H1 (cell line): Measurements from ENCODE around the gene SHLD1. TPM values are rescaled to one million over a fixed set of nuclear protein-coding genes. Genes with fewer than 3 reads are reported as not detected.

Experiments used
- CTCF ChIA-PET: fragments of 300-600 bp; sonication (Branson Sonifier 250); formaldehyde crosslinking; loops from one replicate; lab custom pipeline; 2021; ENCODE audit not compliant: partially characterized antibody; lab: Charles Lee
- POLR2A ChIA-PET: fragments of 300-600 bp; sonication (Branson Sonifier 250); formaldehyde crosslinking; loops from one replicate; lab custom pipeline; 2021; ENCODE audit warnings: inconsistent platforms; ENCODE audit not compliant: partially characterized antibody; lab: Charles Lee
- DNase-seq, 2 experiments: peaks; one replicate each; pipeline versions ENCODE4 v3.0.0 to v3.0.0-alpha.2; 2010 to 2022; ENCODE audit warnings: low spot score in 2 of 2, low read depth in 1 of 2, mixed read lengths in 1 of 2
- FAIRE-seq: peaks from 2 replicates; lab custom pipeline; 2011; peaks lifted over from hg19 to GRCh38; lab: Jason Lieb, UNC
- H2AFZ ChIP-seq: 2 replicates; pipeline ENCODE4 v1.8.1; 2012; ENCODE audit warnings: low read length, inconsistent platforms
- H2AK5ac ChIP-seq: 2 replicates; pipeline ENCODE4 v1.6.1; 2013; ENCODE audit warnings: low read depth, low read length
- H2BK120ac ChIP-seq: replicated peaks from 2 replicates; pipeline ENCODE3; 2013; ENCODE audit warnings: low read depth, low read length, inconsistent platforms
- H2BK12ac ChIP-seq: 2 replicates; pipeline ENCODE4 v1.6.1; 2013; ENCODE audit warnings: low read depth, low read length
- H2BK15ac ChIP-seq: 2 replicates; pipeline ENCODE4 v1.6.1; 2013; ENCODE audit warnings: low read length
- H2BK20ac ChIP-seq: 2 replicates; pipeline ENCODE4 v1.6.1; 2013; ENCODE audit warnings: low read length
- H2BK5ac ChIP-seq: 2 replicates; pipeline ENCODE4 v1.6.1; 2013; ENCODE audit warnings: low read depth, low read length
- H3K14ac ChIP-seq: 2 replicates; pipeline ENCODE4 v1.6.1; 2013; ENCODE audit warnings: inconsistent platforms; ENCODE audit not compliant: insufficient read length
- H3K18ac ChIP-seq: 2 replicates; pipeline ENCODE4 v1.6.1; 2013; ENCODE audit warnings: low read length; ENCODE audit errors: extremely low read depth
- H3K23ac ChIP-seq: 2 replicates; pipeline ENCODE4 v1.6.1; 2013; ENCODE audit warnings: inconsistent platforms; ENCODE audit not compliant: insufficient read length
- H3K23me2 ChIP-seq: 2 replicates; pipeline ENCODE4 v1.6.1; 2013; ENCODE audit warnings: low read depth, low read length
- H3K27ac ChIP-seq: 2 replicates; pipeline ENCODE4 v1.6.1; 2011; ENCODE audit warnings: low read depth, low read length, inconsistent platforms
- H3K27me3 ChIP-seq, 4 experiments: replicated peaks in 1 of 4; 1 replicate in 1 of 4; 2 replicates in 3 of 4; pipeline versions ENCODE4 v1.6.1 to v1.8.1; 2011 to 2013; ENCODE audit warnings: low read length in 3 of 4, mild to moderate bottlenecking in 3 of 4, inconsistent platforms in 2 of 4, mixed read lengths in 2 of 4, moderate library complexity in 1 of 4; ENCODE audit not compliant: control insufficient read depth in 3 of 4, insufficient read depth in 3 of 4; ENCODE audit errors: extremely low read depth in 1 of 4
- H3K36me3 ChIP-seq, 4 experiments: 2 replicates each; pipeline versions ENCODE4 v1.6.1 to v1.8.1; 2011 to 2013; ENCODE audit warnings: mild to moderate bottlenecking in 4 of 4, low read length in 3 of 4, moderate library complexity in 2 of 4, control low read depth in 1 of 4, inconsistent platforms in 1 of 4; ENCODE audit not compliant: insufficient read depth in 4 of 4, control insufficient read depth in 2 of 4
- H3K4ac ChIP-seq: replicated peaks from 2 replicates; pipeline ENCODE3; 2013; ENCODE audit warnings: low read length, low read depth, mixed read lengths, inconsistent platforms; ENCODE audit not compliant: insufficient read length
- H3K4me1 ChIP-seq, 4 experiments: replicated peaks in 1 of 4; 1 replicate in 1 of 4; 2 replicates in 3 of 4; pipeline versions ENCODE4 v1.6.1 to v1.8.1; 2011 to 2013; ENCODE audit warnings: low read length in 3 of 4, inconsistent platforms in 2 of 4, mixed read lengths in 1 of 4; ENCODE audit not compliant: insufficient read depth in 4 of 4, control insufficient read depth in 3 of 4
- H3K4me2 ChIP-seq, 2 experiments: 2 replicates each; pipeline versions ENCODE4 v1.6.1 to v1.8.1; 2011 to 2013; ENCODE audit warnings: low read depth in 2 of 2, low read length in 2 of 2, control low read depth in 1 of 2, inconsistent platforms in 1 of 2, mild to moderate bottlenecking in 1 of 2; ENCODE audit not compliant: insufficient read depth in 1 of 2
- H3K4me3 ChIP-seq, 4 experiments: fragments of 200-600, 300-600 bp in 1 of 4; sonication (generic), shearing (Covaris generic), sonication (Bioruptor Twin) in 1 of 4; 2 replicates each; pipeline versions ENCODE4 v1.5.1 to v1.8.1; 2011 to 2016; ENCODE audit warnings: low read length in 4 of 4, low read depth in 3 of 4, control low read depth in 2 of 4, inconsistent platforms in 2 of 4, mild to moderate bottlenecking in 2 of 4, mixed read lengths in 1 of 4, moderate library complexity in 1 of 4; ENCODE audit not compliant: insufficient read depth in 2 of 4; ENCODE audit errors: extremely low read depth in 1 of 4
- H3K56ac ChIP-seq: replicated peaks from 2 replicates; pipeline ENCODE3; 2013; ENCODE audit warnings: low read depth, mild to moderate bottlenecking, mixed read lengths, low read length, inconsistent platforms; ENCODE audit not compliant: insufficient read length
- H3K79me1 ChIP-seq: 2 replicates; pipeline ENCODE4 v1.6.1; 2013; ENCODE audit warnings: low read depth, low read length, control low read depth
- H3K79me2 ChIP-seq, 2 experiments: 2 replicates each; pipeline versions ENCODE4 v1.6.1 to v1.8.1; 2012 to 2013; ENCODE audit warnings: low read length in 2 of 2, mild to moderate bottlenecking in 2 of 2, inconsistent platforms in 1 of 2; ENCODE audit not compliant: insufficient read depth in 2 of 2, control insufficient read depth in 1 of 2
- H3K9ac ChIP-seq, 4 experiments: replicated peaks in 1 of 4; 1 replicate in 1 of 4; 2 replicates in 3 of 4; pipeline versions ENCODE4 v1.6.1 to v1.8.1; 2011 to 2013; ENCODE audit warnings: low read depth in 3 of 4, low read length in 3 of 4, control low read depth in 2 of 4, mild to moderate bottlenecking in 2 of 4, moderate library complexity in 2 of 4, inconsistent platforms in 1 of 4; ENCODE audit errors: extremely low read depth in 1 of 4
- H3K9me3 ChIP-seq, 2 experiments: 2 replicates each; pipeline versions ENCODE4 v1.6.1 to v1.8.1; 2012 to 2013; ENCODE audit warnings: mild to moderate bottlenecking in 2 of 2, moderate library complexity in 2 of 2, control low read depth in 1 of 2, inconsistent platforms in 1 of 2, low read depth in 1 of 2, low read length in 1 of 2, mixed read lengths in 1 of 2; ENCODE audit not compliant: insufficient read depth in 2 of 2
- H4K20me1 ChIP-seq, 2 experiments: replicated peaks in 1 of 2; 2 replicates each; pipeline versions ENCODE3 to v1.8.1; 2011 to 2013; ENCODE audit warnings: inconsistent platforms in 2 of 2, low read length in 2 of 2, mild to moderate bottlenecking in 1 of 2; ENCODE audit not compliant: insufficient read depth in 2 of 2, control insufficient read depth in 1 of 2
- H4K5ac ChIP-seq: 2 replicates; pipeline ENCODE4 v1.6.1; 2013; ENCODE audit warnings: low read length, low read depth, mixed read lengths, inconsistent platforms; ENCODE audit not compliant: insufficient read length
- H4K8ac ChIP-seq: 2 replicates; pipeline ENCODE4 v1.8.0; 2013; ENCODE audit warnings: mild to moderate bottlenecking, moderate library complexity, low read length, inconsistent platforms; ENCODE audit not compliant: insufficient read depth; ENCODE audit errors: extremely low read depth
- H4K91ac ChIP-seq: replicated peaks from 2 replicates; pipeline ENCODE3; 2013; ENCODE audit warnings: low read length, mixed read lengths, inconsistent platforms; ENCODE audit not compliant: insufficient read length
- ATF3 ChIP-seq: IDR thresholded peaks from 2 replicates; pipeline ENCODE4 v1.6.1; 2011; ENCODE audit warnings: low read depth, mild to moderate bottlenecking, low read length; ENCODE audit not compliant: insufficient read depth
- BACH1 ChIP-seq: IDR thresholded peaks from 2 replicates; pipeline ENCODE4 v1.6.1; 2012; ENCODE audit warnings: low read length, improper control_type of control experiment
- BCL11A ChIP-seq, 2 experiments: IDR thresholded peaks; one replicate each; pipeline ENCODE4 v1.6.1; 2011; ENCODE audit warnings: low read depth in 2 of 2, low read length in 2 of 2, mild to moderate bottlenecking in 2 of 2
- CBX5 ChIP-seq: fragments of 300-800, 300-1000 bp; sonication (generic); IDR thresholded peaks from 2 replicates; pipeline ENCODE4 v1.7.1; 2016; ENCODE audit warnings: antibody characterized with exemption, low read length, low read depth
- CHD1 ChIP-seq: IDR thresholded peaks from 2 replicates; pipeline ENCODE4 v1.6.1; 2012; ENCODE audit warnings: low read depth, low read length, improper control_type of control experiment
- HDAC2 ChIP-seq, 2 experiments: fragments of 300-600 bp in 1 of 2; sonication (generic) in 1 of 2; IDR thresholded peaks; 2 replicates each; pipeline ENCODE4 v1.6.1; 2011 to 2012; ENCODE audit warnings: low read depth in 2 of 2, low read length in 2 of 2, mild to moderate bottlenecking in 2 of 2, moderate library complexity in 2 of 2, borderline replicate concordance in 1 of 2, inconsistent platforms in 1 of 2
- HDAC6 ChIP-seq: IDR thresholded peaks from one replicate; pipeline ENCODE4 v1.7.1; 2012; ENCODE audit warnings: low read depth, mild to moderate bottlenecking, inconsistent platforms, low read length, moderate library complexity
- JUND ChIP-seq: IDR thresholded peaks from 2 replicates; pipeline ENCODE4 v1.6.1; 2011; ENCODE audit warnings: mild to moderate bottlenecking, improper control_type of control experiment, low read length
- NRF1 ChIP-seq: IDR thresholded peaks from 2 replicates; pipeline ENCODE4 v1.6.1; 2011; ENCODE audit warnings: mild to moderate bottlenecking, low read depth, low read length, improper control_type of control experiment
- POLR2AphosphoS5 ChIP-seq: IDR thresholded peaks from 2 replicates; pipeline ENCODE4 v1.6.1; 2011; ENCODE audit warnings: low read depth, low read length
- SIN3A ChIP-seq, 2 experiments: IDR thresholded peaks in 1 of 2; conservative IDR thresholded peaks in 1 of 2; 2 replicates each; pipeline ENCODE4 v1.6.1; 2011 to 2012; ENCODE audit warnings: low read length in 2 of 2, improper control_type of control experiment in 1 of 2, low read depth in 1 of 2, mild to moderate bottlenecking in 1 of 2
- SP4 ChIP-seq: IDR thresholded peaks from 2 replicates; pipeline ENCODE4 v1.6.1; 2012; ENCODE audit warnings: low read length, inconsistent platforms
- WGBS, 2 experiments: shearing (Covaris generic) in 1 of 2; methylation state at CpG; one replicate each; pipeline versions ENCODE4 v1.1.6 to v1.1.7; 2013 to 2015; ENCODE audit warnings: low lambda C conversion rate in 2 of 2, mixed read lengths in 2 of 2, inconsistent platforms in 1 of 2, low coverage in 1 of 2, missing lambda C conversion rate in 1 of 2; ENCODE audit not compliant: insufficient replicate concordance in 2 of 2, insufficient coverage in 1 of 2, insufficient read length in 1 of 2; ENCODE audit errors: extremely low coverage in 1 of 2, missing lambda C conversion rate in 1 of 2; 5-methylcytosine and 5-hydroxymethylcytosine counted together
- polyA plus RNA-seq, 7 experiments: library from polyadenylated mRNA; depleted of rRNA in 3 of 7; stranded (reverse) in 5 of 7; unstranded in 2 of 7; fragments of >200 nt in 5 of 7; fragments of 200-250 nt in 2 of 7; gene quantifications; 1 replicate in 5 of 7; 2 replicates in 1 of 7; 4 replicates in 1 of 7; pipeline versions ENCODE4 v1.2.1 to v1.2.3, GENCODE V29; 2011 to 2013; ENCODE audit warnings: missing spikeins in 2 of 7, mixed read lengths in 2 of 7
- total RNA-seq: library from RNA; stranded (reverse); fragmentation: NEBNext Ultra II Directional; extraction: Animal tissue kit (Norgen Biotek cat#: 25700); gene quantifications from 2 replicates; pipeline ENCODE4 v1.2.1, GENCODE V29; 2021
- TF ChIP-seq, protein P1 (sequence below): IDR thresholded peaks from 2 replicates; pipeline ENCODE4 v1.6.1; 2012; ENCODE audit warnings: inconsistent platforms

SHLD1 gene
- total and polyA plus RNA-seq, 2 of the 8 experiments (the other 6 are each of a cell fraction or from before 2014, with no cell fraction given) = 4.2 to 6.5 TPM

GRCh38 chr20:5843054-5843592, 92.9 kb downstream of the SHLD1 start:
- H4K5ac ChIP-seq = no peak overlapping the region
- POLR2A ChIA-PET = interaction anchor here (0.6 to 1.2 kb wide), 3 partner anchors 17 to 232 kb away, joined by 3 to 4 read pairs (median 3); no protein-coding TSS in a partner anchor
- no peak overlapping the region for H3K4ac ChIP-seq
- H3K4me2 ChIP-seq = no peak overlapping the region
- H2AK5ac ChIP-seq = no peak overlapping the region
- FAIRE-seq (no peak), DNase-seq (no peak)
- no peak overlapping the region for H2BK5ac ChIP-seq
- no peak overlapping the region for H2BK15ac ChIP-seq
- no peak overlapping the region for H4K8ac ChIP-seq
- H3K23me2 ChIP-seq = peaks cover 1% of the 10 kb centered on the region; the same call in 1 of the 2 replicates
- H2BK20ac ChIP-seq = no peak overlapping the region
- H4K20me1 ChIP-seq = no peaks in the 10 kb centered on the region
- no peaks in the 10 kb centered on the region for H3K79me1 ChIP-seq
- no peak overlapping the region for H3K56ac ChIP-seq
- CTCF ChIA-PET = interaction anchor here (0.7 to 1.6 kb wide), 4 partner anchors 11 to 727 kb away, joined by 3 to 4 read pairs (median 3); no protein-coding TSS in a partner anchor
- H2BK12ac ChIP-seq = no peak overlapping the region
- H2BK120ac ChIP-seq = no peak overlapping the region
- H3K79me2 ChIP-seq = no peaks in the 10 kb centered on the region
- H3K14ac ChIP-seq = no peak overlapping the region
- no peaks in the 10 kb centered on the region for H3K36me3 ChIP-seq
- no peaks in the 10 kb centered on the region for H3K27me3 ChIP-seq
- H3K4me1 ChIP-seq = peaks cover 0 to 2% (median 0%) of the 10 kb centered on the region in 4 experiments; a peak in 1 of 7 replicates
- no peak overlapping the region for H3K27ac ChIP-seq
- WGBS, 2 experiments = 84% methylated on average over 5 of the region's 5 CpGs; no CpG with 5 or more reads in 1 of the 2 experiments
- no peak overlapping the region for H3K23ac ChIP-seq
- no peak overlapping the region for H3K4me3 ChIP-seq
- no peak overlapping the region for H2AFZ ChIP-seq
- H3K9me3 ChIP-seq = no peaks in the 10 kb centered on the region
- no peak overlapping the region for H4K91ac ChIP-seq
- H3K18ac ChIP-seq = no peak overlapping the region
- no peak overlapping the region for H3K9ac ChIP-seq
- TF ChIP-seq HDAC6 = no peak
- TF ChIP-seq POLR2AphosphoS5 = no peak
- TF ChIP-seq CBX5 = no peak
- no peak for TF ChIP-seq JUND
- TF ChIP-seq CHD1 = no peak
- no peak for TF ChIP-seq HDAC2 (IDR thresholded peaks at IDR 0.05; ENCODE audit: borderline replicate concordance in 1 of 2, low read depth in 2 of 2, low read length in 2 of 2)
- no peak for TF ChIP-seq SIN3A (conservative IDR thresholded peaks at IDR 0.05 in 1 of 2, IDR thresholded peaks at IDR 0.05 in 1 of 2; ENCODE audit: low read depth in 1 of 2, low read length in 2 of 2)
- no peak for TF ChIP-seq ATF3
- no peak for TF ChIP-seq BACH1
- no peak for TF ChIP-seq NRF1
- TF ChIP-seq, protein P1, sequence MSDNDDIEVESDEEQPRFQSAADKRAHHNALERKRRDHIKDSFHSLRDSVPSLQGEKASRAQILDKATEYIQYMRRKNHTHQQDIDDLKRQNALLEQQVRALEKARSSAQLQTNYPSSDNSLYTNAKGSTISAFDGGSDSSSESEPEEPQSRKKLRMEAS = no peak
- no peak for TF ChIP-seq SP4
- TF ChIP-seq BCL11A (IDR thresholded peaks at IDR 0.05; ENCODE audit: low read depth in 2 of 2, low read length in 2 of 2) = no peak
